HEK293 (cell line): ENCODE data around the gene ZNF280B.
"Not testable (repeated sequence)": the region's sequence is repeated elsewhere in the genome, so short reads cannot be mapped to it uniquely, and the experiment has no call there.

Experiments
- CTCF ChIP-seq: fragments of 450-650 bp; formaldehyde crosslinking; IDR thresholded peaks from 2 replicates; pipeline ENCODE4 v1.5.1; 2016; ENCODE audit warnings: missing biosample characterization, missing genetic modification characterization
- RBAK ChIP-seq: fragments of 450-650 bp; formaldehyde crosslinking; IDR thresholded peaks from 2 replicates; pipeline ENCODE4 v1.5.1; 2016; ENCODE audit warnings: missing biosample characterization, missing genetic modification characterization

DNA sequence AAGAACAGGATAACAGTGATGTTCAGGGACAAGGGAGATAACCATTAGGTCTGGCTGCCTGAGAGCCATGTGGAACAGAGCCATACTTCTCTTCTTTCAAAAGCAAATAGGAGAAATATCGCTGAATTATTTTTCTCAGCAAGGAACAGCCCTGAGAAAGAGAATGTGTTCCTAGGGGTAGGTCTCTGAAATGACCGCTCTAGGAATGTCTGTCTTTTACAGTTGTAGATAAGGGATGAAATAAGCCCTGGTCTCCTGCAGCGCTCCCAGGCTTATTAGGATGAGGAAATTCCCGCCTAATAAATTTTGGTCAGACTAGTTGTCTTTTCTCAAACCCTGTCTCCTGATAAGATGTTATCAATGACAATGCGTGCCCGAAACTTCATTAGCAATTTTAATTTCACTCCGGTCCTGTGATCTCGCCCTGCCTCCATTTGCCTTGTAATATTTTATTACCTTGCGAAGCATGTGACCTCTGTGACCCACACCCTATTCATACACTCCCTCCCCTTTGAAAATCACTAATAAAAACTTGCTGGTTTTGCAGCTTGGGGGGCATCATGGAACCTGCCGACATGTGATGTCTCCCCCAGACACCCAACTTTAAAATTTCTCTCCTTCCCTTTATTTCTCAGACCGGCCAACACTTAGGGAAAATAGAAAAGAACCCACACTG is 39.6 kb downstream of the ZNF280B start:
- not testable (repeated sequence) for TF ChIP-seq CTCF, RBAK (tag by site-specific recombination)
